ENCODE measurements around the gene ATOH8.

ATOH8 gene

DNA sequence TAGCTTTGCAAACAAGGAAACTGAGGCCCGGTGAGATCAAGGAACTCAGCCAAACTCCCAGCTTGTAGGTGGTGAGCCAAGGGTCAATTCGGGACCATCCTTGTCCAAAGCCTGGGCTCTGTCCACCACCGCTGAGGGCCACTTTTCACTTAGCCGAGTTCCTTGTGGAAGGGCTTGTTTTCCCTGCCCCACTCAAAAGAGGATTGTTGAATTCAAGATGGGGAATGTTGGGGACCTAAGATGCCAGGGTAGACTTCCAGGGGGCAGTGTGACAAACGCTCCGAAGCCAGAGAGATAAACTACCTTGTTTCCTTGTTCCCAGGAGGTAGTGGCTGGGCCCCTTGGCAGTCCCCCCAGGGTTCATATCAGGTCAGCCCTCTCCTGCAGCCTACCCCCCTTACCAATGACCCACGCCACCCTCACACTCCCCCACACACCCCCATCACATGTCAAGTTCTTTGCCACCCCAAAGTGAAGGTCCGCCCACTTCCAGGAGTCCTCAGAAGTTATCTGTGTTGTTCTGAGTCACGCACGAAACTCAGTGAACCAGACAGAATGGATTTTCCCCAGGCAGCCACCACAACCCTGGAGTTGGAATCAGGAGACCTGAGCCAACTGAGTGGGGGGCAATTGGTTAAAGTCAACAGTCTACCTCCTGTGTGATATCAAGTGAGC is 10.3 kb upstream of the ATOH8 start:
- no CpG with 5 or more reads among the region's 10 CpGs for WGBS (ENCODE audit: extremely low coverage, insufficient coverage, insufficient read length)
- Histone ChIP-seq H3K18ac (ENCODE audit: low read length) (no peak overlapping the region), H4K12ac (ENCODE audit: low read depth, low read length) (no peak overlapping the region), H3K4ac (ENCODE audit: low read depth, low read length) (no peak overlapping the region), H3K9ac (ENCODE audit: low read length) (no peak overlapping the region), H3K23ac (ENCODE audit: low read length) (no peak overlapping the region), H4K91ac (ENCODE audit: low read depth, low read length) (no peak overlapping the region), H3K4me2 (ENCODE audit: low read length) (no peak overlapping the region), H3K4me3 (ENCODE audit: low read depth, low read length) (no peak overlapping the region), H2AFZ (ENCODE audit: insufficient read depth, low read length, poor library complexity) (no peak overlapping the region), H3K79me2 (ENCODE audit: control insufficient read depth, insufficient read depth, low read length, poor library complexity) (no peaks in the 10 kb centered on the region), H2BK12ac (ENCODE audit: low read length) (no peak overlapping the region), H3K79me1 (ENCODE audit: low read length) (no peaks in the 10 kb centered on the region), H3K9me3 (ENCODE audit: insufficient read depth, low read depth, low read length) (no peaks in the 10 kb centered on the region), H3K36me3 (ENCODE audit: control insufficient read depth in 1 of 2, insufficient read depth in 2 of 2, low read length in 2 of 2) (no peaks in the 10 kb centered on the region), H3K14ac (ENCODE audit: low read length) (no peak overlapping the region), H2AK5ac (ENCODE audit: low read length) (no peak overlapping the region), H3K27me3 (ENCODE audit: insufficient read depth, low read length) (no peaks in the 10 kb centered on the region), H3K4me1 (ENCODE audit: control insufficient read depth in 1 of 2, insufficient read depth in 2 of 2, low read length in 2 of 2) (no peaks in the 10 kb centered on the region), H2BK120ac (ENCODE audit: insufficient read depth, low read length, poor library complexity) (no peak overlapping the region), H4K8ac (ENCODE audit: low read depth, low read length) (no peak overlapping the region), H2BK5ac (ENCODE audit: low read depth, low read length, poor library complexity) (no peak overlapping the region), H3K27ac (ENCODE audit: low read depth, low read length) (no peak overlapping the region)
- DNase-seq: no peak

DNA sequence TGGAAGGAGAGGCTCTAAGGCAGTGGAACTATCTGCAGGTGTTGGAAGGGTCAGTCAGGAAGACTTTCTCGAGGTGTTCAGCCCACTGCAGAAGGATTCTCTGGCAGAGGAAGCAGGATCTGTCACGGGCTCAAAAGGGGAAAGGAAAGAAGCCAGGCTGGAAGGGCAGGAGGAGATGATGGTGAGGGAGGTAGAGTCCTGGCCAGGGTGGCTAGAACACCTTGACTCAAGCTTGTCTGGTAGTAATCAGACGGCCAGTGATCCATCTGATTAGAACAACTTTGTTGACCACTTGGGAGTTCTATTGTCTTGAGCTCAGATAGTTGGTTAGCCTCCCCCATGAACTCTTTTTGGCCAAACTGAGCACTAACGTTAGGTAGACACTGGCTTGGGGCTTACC is 9.7 kb upstream of the ATOH8 start:
- no CpG with 5 or more reads among the region's 4 CpGs for WGBS (ENCODE audit: extremely low coverage, insufficient coverage, insufficient read length)
- H4K91ac ChIP-seq (ENCODE audit: low read depth, low read length): no peak overlapping the region

DNA sequence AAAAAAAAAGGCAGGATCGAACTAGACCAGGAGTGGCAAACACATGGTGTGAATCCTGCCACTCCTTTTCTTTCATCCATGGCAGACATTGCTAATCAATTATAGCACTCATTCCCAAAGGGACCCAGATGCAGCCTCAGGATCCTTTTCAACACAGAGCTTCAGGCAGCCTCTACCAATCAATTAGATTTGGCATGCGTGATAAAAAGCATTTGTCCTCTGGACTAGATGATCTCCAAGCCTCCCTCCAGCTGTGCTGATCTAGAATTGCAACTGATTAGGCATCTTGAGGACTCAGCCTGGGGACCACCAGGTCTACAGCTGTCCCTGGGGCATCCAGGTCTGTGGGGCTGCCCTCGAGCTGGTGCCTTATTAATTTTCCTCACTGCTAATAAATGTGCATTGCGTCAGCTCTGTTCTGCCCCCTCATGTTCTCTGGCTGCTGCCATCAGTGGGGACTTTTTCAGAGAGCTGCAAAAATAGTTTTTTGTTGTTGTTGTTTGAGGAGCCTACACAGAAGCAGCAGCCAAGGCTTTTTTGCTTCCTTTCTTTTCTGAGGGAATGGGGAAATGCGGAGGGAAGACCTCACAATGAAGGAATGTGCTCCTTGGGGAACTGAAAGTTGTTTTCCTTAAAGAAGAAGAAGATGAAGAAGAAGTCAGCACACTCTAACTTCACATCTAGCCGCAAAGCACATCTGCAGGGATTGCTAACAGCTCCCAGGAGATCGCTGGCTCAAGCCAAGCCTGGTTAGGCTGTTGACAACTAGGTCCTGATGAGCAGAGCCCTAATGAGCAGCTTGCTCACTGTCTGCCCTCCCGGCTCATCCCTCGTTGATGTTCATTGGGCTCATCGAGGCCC is 8.8 kb upstream of the ATOH8 start:
- Histone ChIP-seq H3K18ac (ENCODE audit: low read length) (no peak overlapping the region), H2BK120ac (ENCODE audit: insufficient read depth, low read length, poor library complexity) (no peak overlapping the region), H3K14ac (ENCODE audit: low read length) (no peak overlapping the region), H3K27me3 (ENCODE audit: insufficient read depth, low read length) (no peaks in the 10 kb centered on the region), H3K4me1 (ENCODE audit: control insufficient read depth in 1 of 2, insufficient read depth in 2 of 2, low read length in 2 of 2) (no peaks in the 10 kb centered on the region), H3K9me3 (ENCODE audit: insufficient read depth, low read depth, low read length) (no peaks in the 10 kb centered on the region), H3K27ac (ENCODE audit: low read depth, low read length) (no peak overlapping the region), H3K79me1 (ENCODE audit: low read length) (no peaks in the 10 kb centered on the region), H3K36me3 (ENCODE audit: control insufficient read depth in 1 of 2, insufficient read depth in 2 of 2, low read length in 2 of 2) (no peaks in the 10 kb centered on the region), H3K4ac (ENCODE audit: low read depth, low read length) (no peak overlapping the region), H3K23ac (ENCODE audit: low read length) (no peak overlapping the region), H4K91ac (ENCODE audit: low read depth, low read length) (no peak overlapping the region), H3K79me2 (ENCODE audit: control insufficient read depth, insufficient read depth, low read length, poor library complexity) (no peaks in the 10 kb centered on the region), H2BK12ac (ENCODE audit: low read length) (no peak overlapping the region), H3K9ac (ENCODE audit: low read length) (no peak overlapping the region), H4K8ac (ENCODE audit: low read depth, low read length) (no peak overlapping the region), H2AFZ (ENCODE audit: insufficient read depth, low read length, poor library complexity) (no peak overlapping the region), H2AK5ac (ENCODE audit: low read length) (no peak overlapping the region), H3K4me3 (ENCODE audit: low read depth, low read length) (no peak overlapping the region), H2BK5ac (ENCODE audit: low read depth, low read length, poor library complexity) (no peak overlapping the region), H4K12ac (ENCODE audit: low read depth, low read length) (no peak overlapping the region), H3K4me2 (ENCODE audit: low read length) (no peak overlapping the region)
- no peak for DNase-seq
- no CpG with 5 or more reads among the region's 10 CpGs for WGBS (ENCODE audit: extremely low coverage, insufficient coverage, insufficient read length)

More for the DNA sequence above, 9.7 kb upstream of the ATOH8 start:
- no peak overlapping the region for H4K12ac ChIP-seq (ENCODE audit: low read depth, low read length)
- no peak overlapping the region for H3K9ac ChIP-seq (ENCODE audit: low read length)
- H2AFZ ChIP-seq (ENCODE audit: insufficient read depth, low read length, poor library complexity): no peak overlapping the region
- H3K79me1 ChIP-seq (ENCODE audit: low read length): no peaks in the 10 kb centered on the region
- no peak overlapping the region for H4K8ac ChIP-seq (ENCODE audit: low read depth, low read length)
- no peaks in the 10 kb centered on the region for H3K36me3 ChIP-seq (ENCODE audit: control insufficient read depth in 1 of 2, insufficient read depth in 2 of 2, low read length in 2 of 2)
- no peaks in the 10 kb centered on the region for H3K9me3 ChIP-seq (ENCODE audit: insufficient read depth, low read depth, low read length)
- no peak overlapping the region for H2AK5ac ChIP-seq (ENCODE audit: low read length)
- DNase-seq: no peak
- no peaks in the 10 kb centered on the region for H3K79me2 ChIP-seq (ENCODE audit: control insufficient read depth, insufficient read depth, low read length, poor library complexity)
- no peak overlapping the region for H3K14ac ChIP-seq (ENCODE audit: low read length)
- H2BK12ac ChIP-seq (ENCODE audit: low read length): no peak overlapping the region
- no peak overlapping the region for H3K18ac ChIP-seq (ENCODE audit: low read length)
- no peak overlapping the region for H3K4me3 ChIP-seq (ENCODE audit: low read depth, low read length)
- no peak overlapping the region for H2BK5ac ChIP-seq (ENCODE audit: low read depth, low read length, poor library complexity)
- no peak overlapping the region for H2BK120ac ChIP-seq (ENCODE audit: insufficient read depth, low read length, poor library complexity)
- no peak overlapping the region for H3K4me2 ChIP-seq (ENCODE audit: low read length)
- H3K27ac ChIP-seq (ENCODE audit: low read depth, low read length): no peak overlapping the region
- no peaks in the 10 kb centered on the region for H3K4me1 ChIP-seq (ENCODE audit: control insufficient read depth in 1 of 2, insufficient read depth in 2 of 2, low read length in 2 of 2)
- no peaks in the 10 kb centered on the region for H3K27me3 ChIP-seq (ENCODE audit: insufficient read depth, low read length)
- no peak overlapping the region for H3K23ac ChIP-seq (ENCODE audit: low read length)
- H3K4ac ChIP-seq (ENCODE audit: low read depth, low read length): no peak overlapping the region

DNA sequence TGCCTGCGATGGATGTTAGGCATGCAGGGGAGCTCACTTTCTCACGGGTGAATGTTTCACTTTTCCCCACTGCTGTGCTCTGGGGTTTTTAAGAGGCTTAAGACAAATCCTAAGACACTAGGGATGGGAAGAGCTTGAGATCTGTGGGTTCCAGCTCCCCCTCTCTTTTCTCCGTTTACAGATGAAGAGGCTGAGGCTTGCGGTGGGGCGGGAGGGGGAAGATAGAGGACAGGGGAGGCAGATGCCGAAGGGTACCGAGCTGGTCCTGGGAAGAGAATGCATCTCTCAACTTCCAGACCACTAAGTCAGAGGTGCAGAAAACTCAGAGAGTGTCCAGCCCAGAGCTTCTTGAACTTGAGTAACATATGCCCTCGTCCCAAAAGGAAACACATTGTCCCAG is 8.2 kb upstream of the ATOH8 start:
- Histone ChIP-seq H2AFZ (ENCODE audit: insufficient read depth, low read length, poor library complexity) (no peak overlapping the region), H3K27ac (ENCODE audit: low read depth, low read length) (no peak overlapping the region), H2AK5ac (ENCODE audit: low read length) (no peak overlapping the region), H2BK120ac (ENCODE audit: insufficient read depth, low read length, poor library complexity) (no peak overlapping the region), H3K4me3 (ENCODE audit: low read depth, low read length) (no peak overlapping the region), H3K79me2 (ENCODE audit: control insufficient read depth, insufficient read depth, low read length, poor library complexity) (no peaks in the 10 kb centered on the region), H2BK12ac (ENCODE audit: low read length) (no peak overlapping the region), H3K36me3 (ENCODE audit: control insufficient read depth in 1 of 2, insufficient read depth in 2 of 2, low read length in 2 of 2) (no peaks in the 10 kb centered on the region), H3K23ac (ENCODE audit: low read length) (no peak overlapping the region), H3K79me1 (ENCODE audit: low read length) (no peaks in the 10 kb centered on the region), H4K12ac (ENCODE audit: low read depth, low read length) (no peak overlapping the region), H3K4ac (ENCODE audit: low read depth, low read length) (no peak overlapping the region), H3K14ac (ENCODE audit: low read length) (no peak overlapping the region), H3K27me3 (ENCODE audit: insufficient read depth, low read length) (no peaks in the 10 kb centered on the region), H3K9me3 (ENCODE audit: insufficient read depth, low read depth, low read length) (no peaks in the 10 kb centered on the region), H3K4me2 (ENCODE audit: low read length) (no peak overlapping the region), H2BK5ac (ENCODE audit: low read depth, low read length, poor library complexity) (no peak overlapping the region), H3K4me1 (ENCODE audit: control insufficient read depth in 1 of 2, insufficient read depth in 2 of 2, low read length in 2 of 2) (no peaks in the 10 kb centered on the region), H3K9ac (ENCODE audit: low read length) (no peak overlapping the region), H3K18ac (ENCODE audit: low read length) (no peak overlapping the region), H4K91ac (ENCODE audit: low read depth, low read length) (no peak overlapping the region), H4K8ac (ENCODE audit: low read depth, low read length) (no peak overlapping the region)
- no CpG with 5 or more reads among the region's 8 CpGs for WGBS (ENCODE audit: extremely low coverage, insufficient coverage, insufficient read length)
- DNase-seq: no peak
